ENCODE results near the gene PSD2. TPM values are rescaled to one million over a fixed set of nuclear protein-coding genes. Genes with fewer than 3 reads are reported as not detected.

PSD2 gene
- total RNA-seq, 6 experiments from 2014 or later, result 0.04 to 0.07 (median 0.07) TPM; not detected in 3

DNA sequence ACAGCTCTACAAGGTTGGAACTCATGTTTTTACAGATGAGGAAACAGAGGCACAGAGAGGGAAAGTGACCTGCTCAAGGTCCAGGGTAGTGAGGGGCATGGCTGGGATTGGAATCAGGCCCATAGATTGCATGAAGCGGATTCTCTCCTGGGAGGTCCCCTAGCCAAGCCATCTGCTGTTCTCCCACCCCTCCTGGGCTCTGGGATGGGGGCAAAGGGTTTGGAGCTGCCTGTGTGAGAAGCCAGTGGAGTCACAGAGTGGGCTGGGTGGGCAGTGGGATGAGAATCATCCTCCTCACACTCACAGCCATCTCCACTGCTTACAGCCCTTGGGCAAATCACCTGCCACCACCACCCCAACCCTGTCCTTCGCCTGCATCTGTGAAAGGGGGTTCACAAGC lies 38.6 kb upstream of the PSD2 start:
- Histone ChIP-seq H3K4me3 (no peak overlapping the region), H3K4me1 (peaks cover 0 to 4% (median under 1%) of the 10 kb centered on the region in 4 donors), H3K36me3 (no peaks in the 10 kb centered on the region), H3K27me3 (peaks cover 0 to 5% of the 10 kb centered on the region in 2 donors), H3K27ac (no peak overlapping the region), H3K9me3 (no peaks in the 10 kb centered on the region)
- 80% methylated on average over 2 of the region's 2 CpGs for WGBS (ENCODE audit: insufficient coverage, low coverage, low lambda C conversion rate, missing lambda C conversion rate)
- ATAC-seq (no peak), DNase-seq (no peak)
- TF ChIP-seq, protein P1, sequence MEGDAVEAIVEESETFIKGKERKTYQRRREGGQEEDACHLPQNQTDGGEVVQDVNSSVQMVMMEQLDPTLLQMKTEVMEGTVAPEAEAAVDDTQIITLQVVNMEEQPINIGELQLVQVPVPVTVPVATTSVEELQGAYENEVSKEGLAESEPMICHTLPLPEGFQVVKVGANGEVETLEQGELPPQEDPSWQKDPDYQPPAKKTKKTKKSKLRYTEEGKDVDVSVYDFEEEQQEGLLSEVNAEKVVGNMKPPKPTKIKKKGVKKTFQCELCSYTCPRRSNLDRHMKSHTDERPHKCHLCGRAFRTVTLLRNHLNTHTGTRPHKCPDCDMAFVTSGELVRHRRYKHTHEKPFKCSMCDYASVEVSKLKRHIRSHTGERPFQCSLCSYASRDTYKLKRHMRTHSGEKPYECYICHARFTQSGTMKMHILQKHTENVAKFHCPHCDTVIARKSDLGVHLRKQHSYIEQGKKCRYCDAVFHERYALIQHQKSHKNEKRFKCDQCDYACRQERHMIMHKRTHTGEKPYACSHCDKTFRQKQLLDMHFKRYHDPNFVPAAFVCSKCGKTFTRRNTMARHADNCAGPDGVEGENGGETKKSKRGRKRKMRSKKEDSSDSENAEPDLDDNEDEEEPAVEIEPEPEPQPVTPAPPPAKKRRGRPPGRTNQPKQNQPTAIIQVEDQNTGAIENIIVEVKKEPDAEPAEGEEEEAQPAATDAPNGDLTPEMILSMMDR (IDR thresholded peaks at IDR 0.05), result no peak
- no peak for TF ChIP-seq POLR2A (IDR thresholded peaks at IDR 0.05)
- intact Hi-C loops (cut with DNase I), result loop anchor here in 1 of 2 donors (10.0 kb wide), 1 partner anchor 62 kb away; no protein-coding TSS in a partner anchor

GRCh38 chr5:139757727-139758509 lies 37.7 kb upstream of the PSD2 start:
- Histone ChIP-seq H3K4me3 (no peak overlapping the region), H3K9me3 (no peaks in the 10 kb centered on the region), H3K36me3 (no peaks in the 10 kb centered on the region), H3K27me3 (peaks cover 0 to 5% of the 10 kb centered on the region in 2 donors), H3K27ac (no peak overlapping the region), H3K4me1 (peaks cover 0 to 4% (median under 1%) of the 10 kb centered on the region in 4 donors)
- intact Hi-C loops (cut with DNase I), result loop anchor here in 1 of 2 donors (10.0 kb wide), 1 partner anchor 63 kb away; no protein-coding TSS in a partner anchor
- no peak for DNase-seq
- WGBS (ENCODE audit: insufficient coverage, low coverage, low lambda C conversion rate, missing lambda C conversion rate), result 88% methylated on average over 5 of the region's 11 CpGs
- no peak for TF ChIP-seq POLR2A (IDR thresholded peaks at IDR 0.05)
- TF ChIP-seq, protein P1 (IDR thresholded peaks at IDR 0.05), result no peak
- ATAC-seq, result no peak

GRCh38 chr5:139758510-139759075 lies 37.0 kb upstream of the PSD2 start:
- peaks cover 0 to 5% of the 10 kb centered on the region in 2 donors for H3K27me3 ChIP-seq
- intact Hi-C loops (cut with DNase I), result loop anchor here in 1 of 2 donors (10.0 kb wide), 1 partner anchor 64 kb away; no protein-coding TSS in a partner anchor
- no peaks in the 10 kb centered on the region for H3K36me3 ChIP-seq
- 100% methylated on average over 1 of the region's 7 CpGs for WGBS (ENCODE audit: insufficient coverage, low coverage, low lambda C conversion rate, missing lambda C conversion rate)
- H3K9me3 ChIP-seq, result no peaks in the 10 kb centered on the region
- TF ChIP-seq, protein P1 (IDR thresholded peaks at IDR 0.05), result no peak
- no peak for TF ChIP-seq POLR2A (IDR thresholded peaks at IDR 0.05)
- DNase-seq (no peak), ATAC-seq (no peak)
- peaks cover 0 to 4% (median under 1%) of the 10 kb centered on the region in 4 donors for H3K4me1 ChIP-seq
- H3K4me3 ChIP-seq, result no peak overlapping the region
- H3K27ac ChIP-seq, result no peak overlapping the region

DNA sequence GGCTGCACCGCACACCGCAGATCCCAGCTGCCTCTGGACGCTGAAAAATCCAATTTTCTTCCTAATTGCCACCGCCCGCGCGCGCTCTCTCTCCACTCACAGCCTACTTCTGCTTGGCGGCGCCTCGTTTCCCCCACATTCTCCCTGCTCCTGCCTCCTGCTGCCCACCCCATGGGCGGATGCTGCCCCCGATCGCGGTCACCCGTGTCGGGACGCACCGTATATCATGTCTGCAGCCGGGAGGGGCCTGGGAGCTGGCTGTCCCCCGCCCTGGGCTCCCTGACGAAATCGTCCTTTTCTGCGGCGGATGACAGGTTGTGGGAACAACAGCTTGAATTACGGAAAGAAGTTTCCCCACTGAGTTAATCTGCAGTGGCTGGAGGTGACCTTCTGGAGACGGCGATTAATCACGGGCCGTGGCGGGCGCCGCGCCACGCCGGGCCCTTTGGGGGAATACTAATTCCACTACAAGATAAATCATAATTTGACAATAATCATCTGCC lies 36.3 kb upstream of the PSD2 start:
- ATAC-seq (no peak), DNase-seq (no peak)
- peaks cover 0 to 5% of the 10 kb centered on the region in 2 donors for H3K27me3 ChIP-seq
- H3K4me3 ChIP-seq, result no peak overlapping the region
- H3K9me3 ChIP-seq, result no peaks in the 10 kb centered on the region
- TF ChIP-seq, protein P1 (IDR thresholded peaks at IDR 0.05), result no peak
- TF ChIP-seq POLR2A (IDR thresholded peaks at IDR 0.05), result no peak
- no peaks in the 10 kb centered on the region for H3K36me3 ChIP-seq
- H3K4me1 ChIP-seq, result peaks cover 0 to 4% (median under 1%) of the 10 kb centered on the region in 4 donors
- H3K27ac ChIP-seq, result no peak overlapping the region
- intact Hi-C loops (cut with DNase I), result loop anchor here in 1 of 2 donors (10.0 kb wide), 1 partner anchor 64 kb away; no protein-coding TSS in a partner anchor
- 70% methylated on average over 29 of the region's 36 CpGs for WGBS (ENCODE audit: insufficient coverage, low coverage, low lambda C conversion rate, missing lambda C conversion rate)

Measured in right lobe of liver (tissue), 6 donors.